H1 (cell line): ENCODE data around the gene IL31. TPM values are rescaled to one million over a fixed set of nuclear protein-coding genes. Genes with fewer than 3 reads are reported as not detected.

Experiments
- CTCF ChIA-PET: fragments of 300-600 bp; sonication (Branson Sonifier 250); formaldehyde crosslinking; loops from one replicate; lab custom pipeline; 2021; ENCODE audit not compliant: partially characterized antibody; lab: Charles Lee
- POLR2A ChIA-PET: fragments of 300-600 bp; sonication (Branson Sonifier 250); formaldehyde crosslinking; loops from one replicate; lab custom pipeline; 2021; ENCODE audit warnings: inconsistent platforms; ENCODE audit not compliant: partially characterized antibody; lab: Charles Lee
- DNase-seq, 2 experiments: peaks; one replicate each; pipeline versions ENCODE4 v3.0.0 to v3.0.0-alpha.2; 2010 to 2022; ENCODE audit warnings: low spot score in 2 of 2, low read depth in 1 of 2, mixed read lengths in 1 of 2
- FAIRE-seq: peaks from 2 replicates; lab custom pipeline; 2011; peaks lifted over from hg19 to GRCh38; lab: Jason Lieb, UNC
- H2AFZ ChIP-seq: 2 replicates; pipeline ENCODE4 v1.8.1; 2012; ENCODE audit warnings: low read length, inconsistent platforms
- H2AK5ac ChIP-seq: 2 replicates; pipeline ENCODE4 v1.6.1; 2013; ENCODE audit warnings: low read depth, low read length
- H2BK120ac ChIP-seq: replicated peaks from 2 replicates; pipeline ENCODE3; 2013; ENCODE audit warnings: low read depth, low read length, inconsistent platforms
- H2BK12ac ChIP-seq: 2 replicates; pipeline ENCODE4 v1.6.1; 2013; ENCODE audit warnings: low read depth, low read length
- H2BK15ac ChIP-seq: 2 replicates; pipeline ENCODE4 v1.6.1; 2013; ENCODE audit warnings: low read length
- H2BK20ac ChIP-seq: 2 replicates; pipeline ENCODE4 v1.6.1; 2013; ENCODE audit warnings: low read length
- H2BK5ac ChIP-seq: 2 replicates; pipeline ENCODE4 v1.6.1; 2013; ENCODE audit warnings: low read depth, low read length
- H3K14ac ChIP-seq: 2 replicates; pipeline ENCODE4 v1.6.1; 2013; ENCODE audit warnings: inconsistent platforms; ENCODE audit not compliant: insufficient read length
- H3K18ac ChIP-seq: 2 replicates; pipeline ENCODE4 v1.6.1; 2013; ENCODE audit warnings: low read length; ENCODE audit errors: extremely low read depth
- H3K23ac ChIP-seq: 2 replicates; pipeline ENCODE4 v1.6.1; 2013; ENCODE audit warnings: inconsistent platforms; ENCODE audit not compliant: insufficient read length
- H3K23me2 ChIP-seq: 2 replicates; pipeline ENCODE4 v1.6.1; 2013; ENCODE audit warnings: low read depth, low read length
- H3K27ac ChIP-seq: 2 replicates; pipeline ENCODE4 v1.6.1; 2011; ENCODE audit warnings: low read depth, low read length, inconsistent platforms
- H3K27me3 ChIP-seq, 4 experiments: replicated peaks in 1 of 4; 1 replicate in 1 of 4; 2 replicates in 3 of 4; pipeline versions ENCODE4 v1.6.1 to v1.8.1; 2011 to 2013; ENCODE audit warnings: low read length in 3 of 4, mild to moderate bottlenecking in 3 of 4, inconsistent platforms in 2 of 4, mixed read lengths in 2 of 4, moderate library complexity in 1 of 4; ENCODE audit not compliant: control insufficient read depth in 3 of 4, insufficient read depth in 3 of 4; ENCODE audit errors: extremely low read depth in 1 of 4
- H3K36me3 ChIP-seq, 4 experiments: 2 replicates each; pipeline versions ENCODE4 v1.6.1 to v1.8.1; 2011 to 2013; ENCODE audit warnings: mild to moderate bottlenecking in 4 of 4, low read length in 3 of 4, moderate library complexity in 2 of 4, control low read depth in 1 of 4, inconsistent platforms in 1 of 4; ENCODE audit not compliant: insufficient read depth in 4 of 4, control insufficient read depth in 2 of 4
- H3K4ac ChIP-seq: replicated peaks from 2 replicates; pipeline ENCODE3; 2013; ENCODE audit warnings: low read length, low read depth, mixed read lengths, inconsistent platforms; ENCODE audit not compliant: insufficient read length
- H3K4me1 ChIP-seq, 4 experiments: replicated peaks in 1 of 4; 1 replicate in 1 of 4; 2 replicates in 3 of 4; pipeline versions ENCODE4 v1.6.1 to v1.8.1; 2011 to 2013; ENCODE audit warnings: low read length in 3 of 4, inconsistent platforms in 2 of 4, mixed read lengths in 1 of 4; ENCODE audit not compliant: insufficient read depth in 4 of 4, control insufficient read depth in 3 of 4
- H3K4me2 ChIP-seq, 2 experiments: 2 replicates each; pipeline versions ENCODE4 v1.6.1 to v1.8.1; 2011 to 2013; ENCODE audit warnings: low read depth in 2 of 2, low read length in 2 of 2, control low read depth in 1 of 2, inconsistent platforms in 1 of 2, mild to moderate bottlenecking in 1 of 2; ENCODE audit not compliant: insufficient read depth in 1 of 2
- H3K4me3 ChIP-seq, 4 experiments: fragments of 200-600, 300-600 bp in 1 of 4; sonication (generic), shearing (Covaris generic), sonication (Bioruptor Twin) in 1 of 4; 2 replicates each; pipeline versions ENCODE4 v1.5.1 to v1.8.1; 2011 to 2016; ENCODE audit warnings: low read length in 4 of 4, low read depth in 3 of 4, control low read depth in 2 of 4, inconsistent platforms in 2 of 4, mild to moderate bottlenecking in 2 of 4, mixed read lengths in 1 of 4, moderate library complexity in 1 of 4; ENCODE audit not compliant: insufficient read depth in 2 of 4; ENCODE audit errors: extremely low read depth in 1 of 4
- H3K56ac ChIP-seq: replicated peaks from 2 replicates; pipeline ENCODE3; 2013; ENCODE audit warnings: low read depth, mild to moderate bottlenecking, mixed read lengths, low read length, inconsistent platforms; ENCODE audit not compliant: insufficient read length
- H3K79me1 ChIP-seq: 2 replicates; pipeline ENCODE4 v1.6.1; 2013; ENCODE audit warnings: low read depth, low read length, control low read depth
- H3K79me2 ChIP-seq, 2 experiments: 2 replicates each; pipeline versions ENCODE4 v1.6.1 to v1.8.1; 2012 to 2013; ENCODE audit warnings: low read length in 2 of 2, mild to moderate bottlenecking in 2 of 2, inconsistent platforms in 1 of 2; ENCODE audit not compliant: insufficient read depth in 2 of 2, control insufficient read depth in 1 of 2
- H3K9ac ChIP-seq, 4 experiments: replicated peaks in 1 of 4; 1 replicate in 1 of 4; 2 replicates in 3 of 4; pipeline versions ENCODE4 v1.6.1 to v1.8.1; 2011 to 2013; ENCODE audit warnings: low read depth in 3 of 4, low read length in 3 of 4, control low read depth in 2 of 4, mild to moderate bottlenecking in 2 of 4, moderate library complexity in 2 of 4, inconsistent platforms in 1 of 4; ENCODE audit errors: extremely low read depth in 1 of 4
- H3K9me3 ChIP-seq, 2 experiments: 2 replicates each; pipeline versions ENCODE4 v1.6.1 to v1.8.1; 2012 to 2013; ENCODE audit warnings: mild to moderate bottlenecking in 2 of 2, moderate library complexity in 2 of 2, control low read depth in 1 of 2, inconsistent platforms in 1 of 2, low read depth in 1 of 2, low read length in 1 of 2, mixed read lengths in 1 of 2; ENCODE audit not compliant: insufficient read depth in 2 of 2
- H4K20me1 ChIP-seq, 2 experiments: replicated peaks in 1 of 2; 2 replicates each; pipeline versions ENCODE3 to v1.8.1; 2011 to 2013; ENCODE audit warnings: inconsistent platforms in 2 of 2, low read length in 2 of 2, mild to moderate bottlenecking in 1 of 2; ENCODE audit not compliant: insufficient read depth in 2 of 2, control insufficient read depth in 1 of 2
- H4K5ac ChIP-seq: 2 replicates; pipeline ENCODE4 v1.6.1; 2013; ENCODE audit warnings: low read length, low read depth, mixed read lengths, inconsistent platforms; ENCODE audit not compliant: insufficient read length
- H4K8ac ChIP-seq: 2 replicates; pipeline ENCODE4 v1.8.0; 2013; ENCODE audit warnings: mild to moderate bottlenecking, moderate library complexity, low read length, inconsistent platforms; ENCODE audit not compliant: insufficient read depth; ENCODE audit errors: extremely low read depth
- H4K91ac ChIP-seq: replicated peaks from 2 replicates; pipeline ENCODE3; 2013; ENCODE audit warnings: low read length, mixed read lengths, inconsistent platforms; ENCODE audit not compliant: insufficient read length
- ASH2L ChIP-seq: fragments of 200-600, 300-600 bp; sonication (generic); IDR thresholded peaks from one replicate; pipeline ENCODE4 v1.7.1; 2017; ENCODE audit warnings: low read length
- BACH1 ChIP-seq: IDR thresholded peaks from 2 replicates; pipeline ENCODE4 v1.6.1; 2012; ENCODE audit warnings: low read length, improper control_type of control experiment
- CREB1 ChIP-seq: IDR thresholded peaks from 2 replicates; pipeline ENCODE4 v1.6.1; 2012; ENCODE audit warnings: inconsistent platforms
- EGR1 ChIP-seq: IDR thresholded peaks from 2 replicates; pipeline ENCODE4 v1.6.1; 2011; ENCODE audit warnings: low read depth, low read length, borderline replicate concordance
- KDM5A ChIP-seq: fragments of 200-600 bp; IDR thresholded peaks from 2 replicates; pipeline ENCODE4 v1.7.1; 2012; ENCODE audit warnings: mild to moderate bottlenecking, low read length, inconsistent platforms, mixed read lengths
- NANOG ChIP-seq: IDR thresholded peaks from 2 replicates; pipeline ENCODE4 v1.6.1; 2011; ENCODE audit warnings: low read length, low read depth, mild to moderate bottlenecking, inconsistent platforms; ENCODE audit not compliant: insufficient read depth, poor library complexity, severe bottlenecking
- POLR2AphosphoS5 ChIP-seq: IDR thresholded peaks from 2 replicates; pipeline ENCODE4 v1.6.1; 2011; ENCODE audit warnings: low read depth, low read length
- SIN3A ChIP-seq, 2 experiments: IDR thresholded peaks in 1 of 2; conservative IDR thresholded peaks in 1 of 2; 2 replicates each; pipeline ENCODE4 v1.6.1; 2011 to 2012; ENCODE audit warnings: low read length in 2 of 2, improper control_type of control experiment in 1 of 2, low read depth in 1 of 2, mild to moderate bottlenecking in 1 of 2
- SP4 ChIP-seq: IDR thresholded peaks from 2 replicates; pipeline ENCODE4 v1.6.1; 2012; ENCODE audit warnings: low read length, inconsistent platforms
- WGBS, 2 experiments: shearing (Covaris generic) in 1 of 2; methylation state at CpG; one replicate each; pipeline versions ENCODE4 v1.1.6 to v1.1.7; 2013 to 2015; ENCODE audit warnings: low lambda C conversion rate in 2 of 2, mixed read lengths in 2 of 2, inconsistent platforms in 1 of 2, low coverage in 1 of 2, missing lambda C conversion rate in 1 of 2; ENCODE audit not compliant: insufficient replicate concordance in 2 of 2, insufficient coverage in 1 of 2, insufficient read length in 1 of 2; ENCODE audit errors: extremely low coverage in 1 of 2, missing lambda C conversion rate in 1 of 2; 5-methylcytosine and 5-hydroxymethylcytosine counted together
- polyA plus RNA-seq, 7 experiments: library from polyadenylated mRNA; depleted of rRNA in 3 of 7; stranded (reverse) in 5 of 7; unstranded in 2 of 7; fragments of >200 nt in 5 of 7; fragments of 200-250 nt in 2 of 7; gene quantifications; 1 replicate in 5 of 7; 2 replicates in 1 of 7; 4 replicates in 1 of 7; pipeline versions ENCODE4 v1.2.1 to v1.2.3, GENCODE V29; 2011 to 2013; ENCODE audit warnings: missing spikeins in 2 of 7, mixed read lengths in 2 of 7
- total RNA-seq: library from RNA; stranded (reverse); fragmentation: NEBNext Ultra II Directional; extraction: Animal tissue kit (Norgen Biotek cat#: 25700); gene quantifications from 2 replicates; pipeline ENCODE4 v1.2.1, GENCODE V29; 2021

IL31 gene
- total and polyA plus RNA-seq, 2 of the 8 experiments (the other 6 are each of a cell fraction or from before 2014, with no cell fraction given): not detected

DNA sequence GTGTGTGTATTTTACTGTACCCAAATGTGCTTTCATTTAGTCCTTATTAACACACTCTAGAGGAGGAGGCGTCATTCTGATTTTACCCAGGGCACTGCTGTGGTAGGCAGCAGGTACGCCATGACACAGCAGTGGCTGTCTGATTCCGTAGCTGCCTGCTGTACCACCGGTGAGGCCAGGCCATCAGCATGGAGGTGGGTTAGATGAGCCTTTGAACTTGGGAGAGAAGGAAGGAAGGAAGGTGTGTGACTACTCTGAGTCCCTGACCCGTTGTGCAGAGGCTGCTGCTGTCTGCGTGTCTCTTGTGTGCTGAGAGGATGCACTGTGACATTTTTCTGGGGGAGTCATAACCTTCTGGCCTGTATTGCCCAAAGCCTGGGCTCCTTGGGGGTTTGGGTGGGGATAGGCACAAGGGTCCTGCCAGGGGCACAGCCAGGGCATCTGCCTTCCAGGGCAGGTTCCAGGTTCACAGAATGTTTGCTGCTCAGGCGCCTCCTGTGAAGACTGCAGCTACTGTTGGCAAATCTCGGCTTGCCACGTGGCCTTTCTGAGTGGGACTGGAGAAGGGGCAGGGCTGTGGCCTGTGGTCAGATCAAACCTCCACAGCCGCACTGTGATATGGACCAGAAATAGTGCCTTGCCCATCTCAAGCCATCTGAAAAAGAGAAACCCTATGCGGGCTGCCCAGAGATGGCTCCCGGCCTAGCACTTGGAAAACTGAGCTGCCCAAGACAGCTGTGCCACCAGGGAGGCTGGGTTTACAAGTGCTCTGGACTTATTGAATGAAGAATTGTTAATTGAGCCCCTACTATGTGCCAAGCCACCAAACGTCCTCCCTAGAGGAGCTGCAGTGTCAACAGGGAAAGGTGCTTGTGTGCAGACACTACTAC, 48.3 kb downstream of the IL31 start:
- Histone ChIP-seq H3K27ac (no peak overlapping the region), H3K4me1 (peaks cover 0 to 6% (median 3%) of the 10 kb centered on the region in 4 experiments; a peak in 4 of 7 replicates), H4K5ac (no peak overlapping the region), H3K4me2 (no peak overlapping the region), H3K18ac (no peak overlapping the region), H2AK5ac (no peak overlapping the region), H3K79me1 (peaks cover 2% of the 10 kb centered on the region; the same call in 1 of the 2 replicates), H3K9ac (no peak overlapping the region; a peak in 1 of 7 replicates), H3K4ac (peak overlapping the region; percentile 53), H3K4me3 (no peak overlapping the region), H4K20me1 (peaks cover 2 to 7% of the 10 kb centered on the region in 2 experiments), H2BK12ac (no peak overlapping the region), H3K9me3 (no peaks in the 10 kb centered on the region), H3K36me3 (peaks cover 0 to 11% (median 2%) of the 10 kb centered on the region in 4 experiments; a peak in 4 of 8 replicates), H2BK15ac (no peak overlapping the region), H3K23ac (no peak overlapping the region), H3K14ac (no peak overlapping the region), H2BK120ac (no peak overlapping the region), H3K56ac (no peak overlapping the region), H3K23me2 (no peaks in the 10 kb centered on the region), H4K91ac (no peak overlapping the region), H3K79me2 (no peaks in the 10 kb centered on the region; a peak in 2 of 4 replicates), H4K8ac (peak overlapping the region; percentile 88; the same call in 1 of the 2 replicates), H2BK20ac (no peak overlapping the region), H2BK5ac (peak overlapping the region; percentile 75), H3K27me3 (no peaks in the 10 kb centered on the region), H2AFZ (no peak overlapping the region)
- ChIA-PET POLR2A (interaction anchor here (0.6 to 1.1 kb wide), 2 partner anchors 48 to 98 kb away, joined by 3 read pairs; no protein-coding TSS in a partner anchor), CTCF (interaction anchor here (0.7 to 18.2 kb wide), 13 partner anchors 9 to 331 kb away, joined by 3 to 379 read pairs (median 4); partner anchors contain the start of gene MLXIP)
- 89% methylated on average over 13 of the region's 13 CpGs; no CpG with 5 or more reads in 1 of the 2 experiments for WGBS, 2 experiments
- DNase-seq (no peak), FAIRE-seq (no peak)
- TF ChIP-seq ASH2L: no peak
- TF ChIP-seq NANOG: no peak
- no peak for TF ChIP-seq SIN3A (conservative IDR thresholded peaks at IDR 0.05 in 1 of 2, IDR thresholded peaks at IDR 0.05 in 1 of 2; ENCODE audit: low read depth in 1 of 2, low read length in 2 of 2)
- TF ChIP-seq EGR1: no peak
- TF ChIP-seq CREB1: no peak
- TF ChIP-seq POLR2AphosphoS5: no peak
- no peak for TF ChIP-seq KDM5A
- TF ChIP-seq BACH1: no peak
- TF ChIP-seq SP4: no peak
